Uterus (tissue), 4 donors: Measurements from ENCODE around the gene C4orf17. TPM values are rescaled to one million over a fixed set of nuclear protein-coding genes. Genes with fewer than 3 reads are reported as not detected.

Experiments
- DNase-seq, 2 donors: peaks; one replicate each; pipeline ENCODE4 v3.0.0-alpha.2; 2019 to 2020
- H3K27ac ChIP-seq, 2 donors: fragments of 200-600 bp; sonication (generic); 1 replicate in 1 of 2; 2 replicates in 1 of 2; pipeline ENCODE4 v1.5.1; 2016 to 2018
- H3K27me3 ChIP-seq, 2 donors: fragments of 200-600 bp; sonication (generic); one replicate each; pipeline ENCODE4 v1.5.1; 2018 to 2019; ENCODE audit warnings: control low read depth in 1 of 2
- H3K36me3 ChIP-seq, 2 donors: fragments of 200-600 bp; sonication (generic); one replicate each; pipeline ENCODE4 v1.5.1; 2019; ENCODE audit warnings: control low read depth in 1 of 2
- H3K4me1 ChIP-seq, 2 donors: fragments of 200-600 bp; sonication (generic); one replicate each; pipeline ENCODE4 v1.5.1; 2018 to 2019; ENCODE audit warnings: control low read depth in 1 of 2
- H3K4me3 ChIP-seq, 2 donors: fragments of 200-600 bp; sonication (generic); 1 replicate in 1 of 2; 2 replicates in 1 of 2; pipeline ENCODE4 v1.5.1; 2018 to 2019; ENCODE audit warnings: mild to moderate bottlenecking in 1 of 2
- H3K9me3 ChIP-seq, 2 donors: fragments of 200-600 bp; sonication (generic); one replicate each; pipeline ENCODE4 v1.5.1; 2019; ENCODE audit warnings: control low read depth in 1 of 2
- CTCF ChIP-seq, 4 experiments: fragments of 200-600 bp in 2 of 4; fragments of 450-650 bp in 2 of 4; sonication (generic) in 2 of 4; IDR thresholded peaks; one replicate each; pipeline ENCODE4 v1.5.1; 2016 to 2019; ENCODE audit warnings: antibody characterized with exemption in 4 of 4, mild to moderate bottlenecking in 2 of 4, moderate library complexity in 1 of 4
- POLR2A ChIP-seq, 2 donors: fragments of 450-650 bp; IDR thresholded peaks; one replicate each; pipeline ENCODE4 v1.6.1; 2016; ENCODE audit warnings: antibody characterized with exemption in 2 of 2, mild to moderate bottlenecking in 1 of 2, moderate library complexity in 1 of 2
- intact Hi-C: fragments of 100-400 bp; cut with DNase I; formaldehyde crosslinking; loops from one replicate; pipeline ENCODE4 v1.15.1; 2023; ENCODE audit warnings: low total_unique reads
- total RNA-seq, 4 donors: library from RNA; depleted of rRNA in 3 of 4; stranded (reverse); fragments of >200 nt in 3 of 4; gene quantifications; one replicate each; pipeline versions ENCODE4 v1.1.0 to v1.2.4, GENCODE V29; 2014 to 2023
- donor health status: DM: yes; HTN: yes; CAD: no.

The C4orf17 gene
- total RNA-seq, 4 donors from 2014 or later, result not detected

- no peaks in the 10 kb centered on the region for H3K27me3 ChIP-seq
- H3K36me3 ChIP-seq, result no peaks in the 10 kb centered on the region
- no peaks in the 10 kb centered on the region for H3K4me1 ChIP-seq
- DNase-seq, result no peak
- no peak overlapping the region for H3K27ac ChIP-seq
- intact Hi-C loops, result no loop called here
- TF ChIP-seq CTCF (IDR thresholded peaks at IDR 0.05) (no peak), POLR2A (IDR thresholded peaks at IDR 0.05) (no peak)
- no peaks in the 10 kb centered on the region for H3K9me3 ChIP-seq
- no peak overlapping the region for H3K4me3 ChIP-seq
Observed at GRCh38 chr4:99578714-99579113, 67.9 kb downstream of the C4orf17 start.

DNA sequence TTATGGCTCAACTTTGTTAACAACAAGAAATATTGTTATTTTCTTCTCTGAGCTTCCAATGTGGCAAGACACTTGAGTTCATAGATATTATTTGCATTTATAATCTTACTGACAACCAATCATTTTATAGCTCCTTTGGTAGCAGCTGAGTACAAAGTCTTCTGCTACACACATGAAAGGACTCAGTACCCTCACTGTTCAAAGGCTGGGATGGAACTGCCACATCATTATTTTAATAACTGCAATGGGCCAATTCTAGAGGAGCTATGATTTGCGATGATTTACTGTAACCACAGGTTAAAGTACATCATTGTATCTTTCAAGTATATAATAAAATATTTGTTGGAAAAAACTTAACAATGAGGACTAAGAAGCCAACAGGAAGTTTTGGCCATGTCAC is 74.7 kb downstream of the C4orf17 start:
- Histone ChIP-seq H3K36me3 (no peaks in the 10 kb centered on the region), H3K27ac (no peak overlapping the region), H3K4me1 (no peaks in the 10 kb centered on the region), H3K27me3 (no peaks in the 10 kb centered on the region), H3K9me3 (no peaks in the 10 kb centered on the region), H3K4me3 (no peak overlapping the region)
- no peak for DNase-seq
- TF ChIP-seq POLR2A (IDR thresholded peaks at IDR 0.05), result no peak
- no peak for TF ChIP-seq CTCF (IDR thresholded peaks at IDR 0.05)
- intact Hi-C loops, result no loop called here

- H3K4me3 ChIP-seq, result no peak overlapping the region
- no peak overlapping the region for H3K27ac ChIP-seq
- DNase-seq, result no peak
- no peaks in the 10 kb centered on the region for H3K36me3 ChIP-seq
- H3K27me3 ChIP-seq, result no peaks in the 10 kb centered on the region
- no peaks in the 10 kb centered on the region for H3K9me3 ChIP-seq
- TF ChIP-seq CTCF (IDR thresholded peaks at IDR 0.05), result no peak
- TF ChIP-seq POLR2A (IDR thresholded peaks at IDR 0.05), result no peak
- H3K4me1 ChIP-seq, result no peaks in the 10 kb centered on the region
- intact Hi-C loops, result no loop called here
Observed at GRCh38 chr4:99586322-99586721, 75.5 kb downstream of the C4orf17 start.

GRCh38 chr4:99586797-99587196 is 76.0 kb downstream of the C4orf17 start:
- no peak for DNase-seq
- Histone ChIP-seq H3K27ac (no peak overlapping the region), H3K4me3 (no peak overlapping the region), H3K36me3 (no peaks in the 10 kb centered on the region), H3K4me1 (no peaks in the 10 kb centered on the region), H3K9me3 (no peaks in the 10 kb centered on the region), H3K27me3 (no peaks in the 10 kb centered on the region)
- intact Hi-C loops, result no loop called here
- no peak for TF ChIP-seq POLR2A (IDR thresholded peaks at IDR 0.05)
- no peak for TF ChIP-seq CTCF (IDR thresholded peaks at IDR 0.05)

- no peak overlapping the region for H3K27ac ChIP-seq
- intact Hi-C loops, result no loop called here
Observed at GRCh38 chr4:99587309-99587708, 76.5 kb downstream of the C4orf17 start.

More at GRCh38 chr4:99587309-99587708, 76.5 kb downstream of the C4orf17 start:
- DNase-seq, result no peak
- Histone ChIP-seq H3K36me3 (no peaks in the 10 kb centered on the region), H3K4me1 (no peaks in the 10 kb centered on the region), H3K27me3 (no peaks in the 10 kb centered on the region), H3K9me3 (no peaks in the 10 kb centered on the region), H3K4me3 (no peak overlapping the region)
- TF ChIP-seq CTCF (IDR thresholded peaks at IDR 0.05) (no peak), POLR2A (IDR thresholded peaks at IDR 0.05) (no peak)
